OCI-LY7 (cell line): ENCODE data around the gene TOMM5. TPM values are rescaled to one million over a fixed set of nuclear protein-coding genes. Genes with fewer than 3 reads are reported as not detected.

Source experiments
- BruUV-seq: library from RNA; stranded (reverse); fragments of 400-500 nt; replicated peaks from 2 replicates; lab custom pipeline; 2021; lab: Mats Ljungman, UMichigan
- CTCF ChIA-PET: fragments of 300-600 bp; sonication (Branson Sonifier 250); formaldehyde crosslinking; loops from one replicate; lab custom pipeline; 2022; ENCODE audit warnings: antibody characterized with exemption; ENCODE audit not compliant: unreplicated experiment; lab: Charles Lee
- POLR2A ChIA-PET: fragments of 300-600 bp; sonication (Branson Sonifier 250); formaldehyde crosslinking; loops from one replicate; lab custom pipeline; 2022; ENCODE audit warnings: antibody characterized with exemption; lab: Charles Lee
- DNase-seq: peaks from one replicate; pipeline ENCODE4 v3.0.0-alpha.2; 2015; ENCODE audit warnings: low spot score
- H2AFZ ChIP-seq: fragments of 200-600 bp; sonication (generic), shearing (Covaris generic); 2 replicates; pipeline ENCODE4 v1.6.1; 2014; ENCODE audit warnings: mild to moderate bottlenecking, antibody characterized with exemption, low read length, moderate library complexity
- H3K27ac ChIP-seq: fragments of 200-600 bp; sonication (generic); 2 replicates; pipeline ENCODE4 v1.5.1; 2014; ENCODE audit warnings: mixed run types, low read depth, mild to moderate bottlenecking, moderate library complexity, low read length, inconsistent platforms; ENCODE audit not compliant: poor library complexity, severe bottlenecking
- H3K36me3 ChIP-seq: fragments of 200-600 bp; sonication (generic); 2 replicates; pipeline ENCODE4 v1.6.1; 2014; ENCODE audit warnings: mild to moderate bottlenecking, antibody characterized with exemption, low read length, moderate library complexity, mixed read lengths; ENCODE audit not compliant: insufficient read depth
- H3K4me1 ChIP-seq: fragments of 200-600 bp; sonication (generic); 2 replicates; pipeline ENCODE4 v1.5.1; 2014; ENCODE audit warnings: mild to moderate bottlenecking, low read length; ENCODE audit not compliant: insufficient read depth, poor library complexity, severe bottlenecking
- H3K4me2 ChIP-seq: fragments of 200-600 bp; sonication (generic); 2 replicates; pipeline ENCODE4 v1.6.1; 2014; ENCODE audit warnings: mild to moderate bottlenecking, low read length
- H3K4me3 ChIP-seq: fragments of 200-600 bp; sonication (generic); 2 replicates; pipeline ENCODE4 v1.5.1; 2014; ENCODE audit warnings: mild to moderate bottlenecking, low read depth, low read length; ENCODE audit not compliant: poor library complexity, severe bottlenecking
- H3K79me2 ChIP-seq: fragments of 200-600 bp; sonication (generic); 2 replicates; pipeline ENCODE4 v1.6.1; 2016; ENCODE audit warnings: low read depth, mild to moderate bottlenecking, low read length, moderate library complexity, mixed read lengths; ENCODE audit not compliant: insufficient read depth
- H3K9me2 ChIP-seq: fragments of 200-600 bp; sonication (generic); 2 replicates; pipeline ENCODE4 v1.6.1; 2016; ENCODE audit warnings: mild to moderate bottlenecking, low read length, mixed read lengths; ENCODE audit not compliant: insufficient read depth
- H3K9me3 ChIP-seq: fragments of 200-600 bp; sonication (generic); 2 replicates; pipeline ENCODE4 v1.6.1; 2014; ENCODE audit warnings: mild to moderate bottlenecking, mixed run types, low read length, mixed read lengths
- H4K20me1 ChIP-seq: fragments of 200-600 bp; sonication (generic); 2 replicates; pipeline ENCODE4 v1.6.1; 2014; ENCODE audit warnings: mild to moderate bottlenecking, antibody characterized with exemption, low read length, moderate library complexity, mixed read lengths; ENCODE audit not compliant: insufficient read depth
- CTCF ChIP-seq: fragments of 200-600 bp; sonication (generic); conservative IDR thresholded peaks from 2 replicates; pipeline ENCODE4 v1.5.1; 2014; ENCODE audit warnings: mild to moderate bottlenecking, antibody characterized with exemption, low read length, moderate library complexity, mixed read lengths
- EZH2phosphoT487 ChIP-seq: fragments of 200-600 bp; sonication (generic); IDR thresholded peaks from 2 replicates; pipeline ENCODE4 v1.6.1; 2018; ENCODE audit warnings: low read depth, borderline replicate concordance, mild to moderate bottlenecking, mixed run types, antibody characterized with exemption, low read length, moderate library complexity, mixed read lengths
- intact Hi-C: fragments of 100-400 bp; cut with micrococcal nuclease; formaldehyde crosslinking; loops from one replicate; pipeline ENCODE4 v1.10.0; 2022; ENCODE audit not compliant: unreplicated experiment
- total RNA-seq, 2 experiments: library from RNA; depleted of rRNA in 1 of 2; stranded (reverse); fragments of >200 nt in 1 of 2; shearing (Covaris generic) in 1 of 2; gene quantifications; 2 replicates each; pipeline ENCODE4 v1.2.3, GENCODE V29; 2014 to 2022

Gene TOMM5
- total RNA-seq, 2 experiments from 2014 or later = 132 to 215 TPM

DNA sequence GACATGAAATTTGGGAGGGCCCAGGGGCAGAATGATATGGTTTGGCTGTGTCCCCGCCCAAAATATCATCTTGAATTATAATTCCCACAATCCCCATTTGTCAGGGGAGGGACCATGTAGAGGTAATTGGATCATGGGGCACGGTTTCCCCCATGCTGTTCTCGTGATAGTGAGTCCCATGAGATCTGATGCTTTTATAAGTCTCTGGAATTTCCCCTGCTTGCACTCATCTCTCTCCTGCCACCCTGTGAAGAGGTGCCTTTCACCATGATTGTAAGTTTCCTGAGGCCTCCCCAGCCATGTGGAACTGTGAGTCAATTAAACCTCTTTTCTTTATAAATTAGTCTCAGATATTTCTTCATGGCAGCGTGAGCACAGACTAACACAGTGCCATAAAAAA lies 27.5 kb downstream of the TOMM5 start:
- Histone ChIP-seq H4K20me1 (no peaks in the 10 kb centered on the region), H3K36me3 (peaks cover 53% of the 10 kb centered on the region), H2AFZ (no peak overlapping the region), H3K4me2 (no peak overlapping the region), H3K79me2 (peaks cover 5% of the 10 kb centered on the region; the same call in 1 of the 2 replicates), H3K4me3 (no peak overlapping the region), H3K4me1 (peaks cover 23% of the 10 kb centered on the region), H3K27ac (no peak overlapping the region), H3K9me3 (peaks cover 22% of the 10 kb centered on the region; the same call in 1 of the 2 replicates), H3K9me2 (no peaks in the 10 kb centered on the region)
- ChIA-PET CTCF (no interaction called here), POLR2A (interaction anchor here (1.9 to 2.2 kb wide), 3 partner anchors 10 to 154 kb away, joined by 4 to 12 read pairs (median 7); partner anchors contain the start of genes FBXO10 and TOMM5)
- no peak for DNase-seq
- BruUV-seq = no TSS peak
- intact Hi-C loops = no loop called here
- TF ChIP-seq CTCF = no peak
- no peak for TF ChIP-seq EZH2phosphoT487

DNA sequence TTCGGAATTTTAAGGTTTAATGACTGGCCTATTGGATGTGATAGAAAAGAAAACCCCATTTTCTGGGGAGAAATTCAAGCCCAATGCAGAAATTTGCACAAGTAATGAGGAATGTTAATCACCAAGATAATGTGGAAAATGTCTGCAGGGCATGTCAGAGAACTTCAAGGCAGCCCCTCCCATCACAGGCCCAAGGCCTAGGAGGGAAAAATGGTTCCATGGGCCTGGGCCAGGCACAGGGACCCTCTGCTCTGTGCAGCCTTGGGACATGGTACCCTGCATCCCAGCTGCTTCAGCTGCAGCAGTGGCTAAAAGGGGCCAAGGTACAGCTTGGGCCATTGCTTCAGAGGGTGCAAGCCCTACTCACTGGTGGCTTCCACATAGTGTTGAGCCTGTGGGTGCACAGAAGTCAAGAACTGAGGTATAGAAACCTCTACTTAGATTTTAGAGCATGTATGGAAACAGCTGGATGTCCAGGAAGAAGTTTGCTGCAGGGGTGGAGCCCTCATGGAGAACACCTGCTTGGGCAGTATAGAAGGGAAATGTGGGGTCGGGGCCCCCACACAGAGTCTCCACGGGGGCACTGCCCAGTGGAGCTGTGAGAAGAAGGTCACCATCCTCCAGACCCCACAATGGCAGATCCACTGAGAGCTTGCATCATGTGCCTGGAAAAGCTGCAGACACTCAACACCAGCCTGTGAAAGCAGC lies 28.4 kb downstream of the TOMM5 start:
- ChIA-PET CTCF (no interaction called here), POLR2A (no interaction called here)
- H3K4me1 ChIP-seq = peaks cover 23% of the 10 kb centered on the region
- no peaks in the 10 kb centered on the region for H4K20me1 ChIP-seq
- peaks cover under 1% of the 10 kb centered on the region; the same call in 1 of the 2 replicates for H3K79me2 ChIP-seq
- BruUV-seq = no TSS peak
- no peak overlapping the region for H3K4me3 ChIP-seq
- no peak overlapping the region for H2AFZ ChIP-seq
- H3K4me2 ChIP-seq = no peak overlapping the region
- no peak overlapping the region for H3K27ac ChIP-seq
- TF ChIP-seq CTCF (no peak), EZH2phosphoT487 (no peak)
- peaks cover 22% of the 10 kb centered on the region; the same call in 1 of the 2 replicates for H3K9me3 ChIP-seq
- peak; percentile 46 for DNase-seq
- intact Hi-C loops = no loop called here
- no peaks in the 10 kb centered on the region for H3K9me2 ChIP-seq
- H3K36me3 ChIP-seq = peaks cover 51% of the 10 kb centered on the region

DNA sequence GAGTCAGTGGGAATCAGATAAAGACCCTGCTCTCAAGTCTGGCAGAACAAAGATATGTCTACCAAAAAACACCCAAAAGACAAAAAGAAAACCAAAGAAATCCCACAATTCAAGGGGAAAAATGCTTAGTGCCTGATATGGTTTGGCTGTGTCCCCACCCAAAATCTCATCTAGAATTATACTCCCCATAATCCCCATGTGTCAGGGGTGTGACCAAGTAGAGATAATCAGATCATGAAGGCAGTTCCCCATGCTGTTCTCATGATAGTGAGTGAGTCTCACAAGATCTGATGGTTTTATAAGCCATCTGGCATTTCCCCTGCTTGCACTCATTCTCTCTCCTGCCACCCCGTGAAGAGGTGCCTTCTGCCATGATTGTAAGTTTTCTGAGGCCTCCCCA lies 29.6 kb downstream of the TOMM5 start:
- H3K9me3 ChIP-seq = peaks cover 22% of the 10 kb centered on the region; the same call in 1 of the 2 replicates
- no peak overlapping the region for H3K4me3 ChIP-seq
- ChIA-PET CTCF (no interaction called here), POLR2A (no interaction called here)
- TF ChIP-seq CTCF = no peak
- no peak for TF ChIP-seq EZH2phosphoT487
- intact Hi-C loops = no loop called here
- no peaks in the 10 kb centered on the region for H4K20me1 ChIP-seq
- DNase-seq = no peak
- no peak overlapping the region for H2AFZ ChIP-seq
- no TSS peak for BruUV-seq
- H3K79me2 ChIP-seq = no peaks in the 10 kb centered on the region
- H3K4me2 ChIP-seq = no peak overlapping the region
- no peak overlapping the region for H3K27ac ChIP-seq
- peaks cover 23% of the 10 kb centered on the region for H3K4me1 ChIP-seq
- peaks cover 43% of the 10 kb centered on the region for H3K36me3 ChIP-seq
- no peaks in the 10 kb centered on the region for H3K9me2 ChIP-seq
